Measurements from ENCODE around the gene CREB3L4.
A peak's percentile ranks its signal among the peaks of the same experiment; 100 is the strongest.

Gene CREB3L4

DNA sequence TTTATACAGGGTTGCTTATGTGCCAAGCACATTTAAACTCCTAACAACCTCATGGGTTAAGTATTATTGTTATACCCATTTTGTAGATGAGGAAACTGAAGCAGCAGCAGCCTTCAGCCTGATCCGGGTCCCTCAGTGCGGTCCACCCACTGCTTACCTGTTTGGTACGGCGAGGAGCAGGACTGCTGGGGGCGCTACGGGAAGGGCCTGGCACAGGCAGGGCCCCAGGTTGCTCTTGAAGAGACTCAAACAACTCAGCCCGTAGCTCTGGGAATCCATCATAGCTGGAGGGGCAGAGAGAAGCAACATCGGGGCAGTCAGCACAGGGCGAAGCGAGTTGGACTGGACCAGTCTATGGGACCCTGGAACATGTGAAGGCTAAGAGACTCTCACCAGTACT lies 30.4 kb upstream of the CREB3L4 start:
- no peak for DNase-seq

DNA sequence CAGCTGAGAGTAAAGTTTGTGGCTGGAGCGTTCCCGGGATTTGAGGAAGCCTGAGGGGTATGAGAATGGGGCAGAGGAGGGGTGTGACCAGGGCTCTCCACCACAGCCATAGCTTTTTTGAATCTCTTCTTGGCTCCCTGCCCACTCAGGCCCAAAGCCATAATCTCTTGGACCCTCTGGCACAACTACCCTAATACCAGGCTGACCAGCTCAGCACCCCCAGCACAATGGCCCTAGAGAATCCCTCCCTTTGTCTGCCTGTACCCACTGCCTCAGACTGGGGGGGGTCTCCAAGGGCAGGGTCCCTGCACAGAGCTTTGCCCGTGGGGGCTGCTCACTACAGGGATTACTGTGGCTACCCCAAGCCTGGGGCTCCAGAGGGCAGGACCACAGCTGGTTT lies 28.7 kb upstream of the CREB3L4 start:
- DNase-seq, result no peak

DNA sequence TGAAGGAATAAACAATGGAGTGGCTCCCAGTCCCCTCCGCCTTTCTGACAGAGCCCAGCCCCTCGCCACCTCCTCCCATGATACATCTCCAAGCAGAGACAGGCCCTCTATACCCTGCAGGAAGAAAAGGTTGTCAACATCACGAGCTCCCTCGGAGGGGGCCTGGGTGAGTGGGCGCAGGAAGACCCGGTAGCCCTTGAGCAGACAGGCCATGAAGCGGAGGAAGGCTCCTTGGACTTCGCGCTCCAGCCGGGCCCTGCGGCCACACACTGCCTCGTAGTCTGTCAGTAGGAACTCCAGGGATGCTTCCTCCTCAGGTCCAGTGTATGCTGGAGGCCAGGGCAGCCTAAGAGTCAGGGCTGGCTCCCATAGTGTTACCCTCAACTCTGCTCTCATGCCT lies 28.2 kb upstream of the CREB3L4 start:
- no peak for DNase-seq

DNA sequence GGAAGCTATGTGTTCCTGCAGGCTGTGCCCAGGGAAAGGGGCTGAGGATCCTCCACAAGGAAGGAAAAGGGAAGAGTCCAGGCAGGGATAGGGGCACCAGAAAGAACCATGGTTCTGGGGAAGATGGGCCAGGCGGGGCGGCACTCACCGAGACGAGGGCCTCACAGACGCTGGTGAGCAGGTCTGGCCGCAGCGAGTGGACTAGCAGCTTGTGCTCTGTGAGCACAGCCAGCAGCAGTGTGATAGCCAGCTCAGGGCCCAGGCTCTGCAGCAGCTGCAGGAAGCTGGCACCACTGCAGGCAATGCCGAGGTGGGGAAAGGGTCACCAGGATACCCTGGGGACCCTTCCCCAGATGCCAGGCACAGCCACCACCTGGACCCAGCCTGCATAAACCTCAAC lies 26.9 kb upstream of the CREB3L4 start:
- DNase-seq, result no peak

DNA sequence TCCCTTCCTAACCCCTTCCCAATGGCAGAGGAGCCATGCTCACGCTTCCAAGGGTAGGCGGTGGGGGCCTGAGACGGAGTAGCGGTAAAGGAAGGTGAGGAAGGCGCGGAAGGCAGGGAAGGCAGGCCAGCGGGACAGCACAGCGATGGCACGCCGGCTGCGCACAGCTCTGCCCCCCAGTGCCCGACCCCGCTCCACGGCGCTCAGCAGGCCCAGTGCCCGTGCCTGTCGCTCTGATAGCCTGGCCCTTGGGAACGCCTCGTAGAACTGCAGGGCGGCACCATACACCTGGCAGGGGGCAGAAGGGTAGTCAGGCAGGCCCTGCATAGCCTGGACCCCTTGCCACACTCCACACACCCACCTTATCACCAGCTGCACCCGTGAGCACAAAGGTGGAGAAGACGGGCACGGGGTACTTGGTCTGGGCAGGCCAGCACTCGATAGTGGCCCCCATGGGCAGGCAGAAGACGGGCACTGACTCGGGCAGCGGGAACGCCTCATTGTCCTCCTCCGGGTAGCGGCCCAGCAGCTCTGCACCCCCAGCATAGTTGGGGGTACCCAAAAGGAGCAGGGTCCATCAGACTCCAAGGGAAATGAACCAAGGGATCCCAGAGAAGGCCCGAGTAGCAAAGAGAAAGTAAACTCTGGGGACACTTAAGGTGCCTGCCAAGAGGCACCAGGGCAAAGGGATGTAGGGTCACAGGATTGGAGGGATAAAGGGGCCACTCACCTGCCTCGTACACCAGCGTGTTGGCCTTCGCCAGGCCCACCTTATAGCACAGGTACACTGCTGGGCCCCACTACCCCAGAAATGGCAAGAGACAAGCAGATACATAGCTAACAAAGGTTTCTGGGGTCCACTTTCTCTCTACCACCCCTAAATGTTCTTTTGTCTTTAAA lies 25.6 kb upstream of the CREB3L4 start:
- no peak for DNase-seq

GRCh38 chr1:153942766-153943549 lies 24.7 kb upstream of the CREB3L4 start:
- no peak for DNase-seq

DNA sequence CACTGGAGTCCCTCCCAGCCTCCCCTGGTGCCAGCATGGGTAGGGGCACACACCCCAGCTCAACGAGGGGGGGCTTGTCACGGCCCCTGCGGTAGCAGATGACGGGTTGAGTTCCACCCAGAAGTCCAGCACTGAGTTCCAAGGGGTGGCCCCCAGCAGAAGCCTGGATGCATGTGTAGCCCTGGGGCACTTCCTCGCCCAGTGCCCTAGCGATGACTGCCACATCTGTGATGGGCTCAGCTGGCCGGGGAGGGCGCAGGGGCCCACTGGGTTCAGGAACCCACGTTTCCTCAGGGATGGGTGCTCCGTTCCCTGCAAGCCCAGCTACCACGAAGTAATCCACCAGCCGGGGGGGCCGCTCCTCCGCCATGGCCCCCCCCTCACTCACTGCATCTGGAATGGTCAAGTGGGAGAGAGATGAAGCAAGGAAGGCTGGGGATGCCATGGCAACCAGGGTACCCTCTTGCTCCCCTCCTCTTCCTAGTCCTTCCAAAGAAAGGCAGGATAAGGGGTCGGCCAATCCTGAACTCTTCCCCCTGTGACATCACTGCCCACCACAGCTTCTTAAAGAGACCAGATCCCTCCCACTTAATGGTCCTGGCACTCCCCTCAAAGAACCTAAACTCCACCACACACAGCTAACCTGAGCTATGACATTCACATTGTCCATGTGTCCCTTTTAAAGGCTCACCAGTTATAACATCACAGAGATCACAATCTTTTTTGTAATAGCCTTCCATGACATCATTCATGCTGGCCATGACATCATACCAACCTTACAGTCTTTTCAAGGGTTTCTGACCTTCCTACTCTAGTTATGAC lies 23.5 kb upstream of the CREB3L4 start:
- DNase-seq, result no peak

GRCh38 chr1:153944827-153945117 lies 22.9 kb upstream of the CREB3L4 start:
- no peak for DNase-seq

GRCh38 chr1:153945131-153945794 lies 22.4 kb upstream of the CREB3L4 start:
- peak; percentile 74 for DNase-seq

DNA sequence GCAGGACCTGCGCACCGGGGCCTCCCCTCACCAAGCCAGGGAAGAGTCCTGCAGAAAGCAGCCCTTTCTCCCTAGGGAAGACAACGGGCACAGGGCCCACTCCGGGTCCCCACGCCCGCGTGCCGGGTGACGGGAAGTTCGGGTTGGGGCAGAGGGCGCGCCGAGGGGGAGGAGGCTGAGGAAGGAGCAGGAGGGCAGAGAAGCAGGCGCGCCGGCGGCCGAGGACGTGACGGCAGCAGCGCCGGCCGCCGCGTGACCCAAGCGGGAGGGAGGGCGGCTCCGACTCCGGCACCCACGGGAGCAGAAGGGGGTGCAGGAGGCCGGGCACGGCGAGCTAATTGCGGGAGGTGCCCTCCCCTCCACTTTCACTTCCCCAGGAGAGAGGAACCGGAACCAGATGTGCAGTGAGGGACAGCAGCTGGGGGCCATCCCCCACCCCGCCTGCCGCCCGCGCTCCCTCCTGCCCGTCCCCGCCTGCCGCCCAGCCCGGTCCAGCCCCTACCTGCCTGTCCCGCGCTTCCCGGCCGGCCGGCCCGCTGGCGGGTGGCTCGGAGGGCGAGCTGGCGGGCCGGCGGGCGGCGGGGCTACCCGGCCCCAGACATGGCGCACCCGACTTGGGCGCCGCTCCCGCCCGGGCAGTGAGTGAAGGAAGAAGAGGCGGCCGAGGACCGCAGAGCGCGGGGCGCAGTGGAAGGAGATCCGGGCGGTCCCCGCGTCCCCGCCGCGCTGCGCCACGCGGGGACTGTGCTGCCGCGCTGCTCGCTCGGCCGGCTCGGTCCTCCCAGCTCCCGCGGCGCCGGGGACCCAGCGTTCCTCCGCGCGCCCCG lies 21.7 kb upstream of the CREB3L4 start:
- peak; percentile 61 for DNase-seq

DNA sequence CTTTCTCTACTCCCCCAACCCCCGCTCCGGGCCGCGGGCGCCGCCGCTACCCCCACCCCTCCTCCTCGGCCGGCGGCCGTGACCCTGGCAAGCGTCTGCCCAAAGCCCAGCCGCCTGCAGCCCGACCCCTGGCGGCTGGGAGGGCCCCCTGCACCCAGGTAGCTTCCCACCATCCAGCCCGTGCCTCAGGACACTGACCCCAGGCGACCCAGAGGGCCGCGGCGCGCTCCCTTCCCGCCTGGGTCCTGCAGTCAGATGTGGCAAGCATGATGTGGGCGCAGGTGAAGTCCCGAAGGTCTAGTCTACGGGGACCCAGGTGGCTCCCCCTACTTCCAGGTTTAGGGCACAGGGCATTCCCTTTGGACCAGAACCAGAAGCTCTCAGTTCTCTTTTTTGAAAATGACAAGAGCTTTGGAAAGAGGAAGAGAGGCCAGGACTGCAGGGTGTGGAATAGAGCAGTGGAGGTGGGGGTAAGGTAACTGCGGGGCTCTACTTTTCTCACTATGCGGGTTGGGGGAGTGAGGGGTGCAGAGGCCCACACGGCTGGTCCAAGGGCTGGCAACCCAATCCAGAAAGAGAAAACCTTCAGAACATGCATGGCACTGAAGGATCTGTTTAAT lies 21.0 kb upstream of the CREB3L4 start, which contains the start of gene DENND4B:
TSS of gene DENND4B (minus strand) at position 97 of the 620 bp plus-strand sequence. CDS start 2,344 bp downstream, outside the sequence.
- peak; percentile 60 for DNase-seq

- DNase-seq, result no peak
Measured at GRCh38 chr1:153951183-153951582, 16.5 kb upstream of the CREB3L4 start.

DNA sequence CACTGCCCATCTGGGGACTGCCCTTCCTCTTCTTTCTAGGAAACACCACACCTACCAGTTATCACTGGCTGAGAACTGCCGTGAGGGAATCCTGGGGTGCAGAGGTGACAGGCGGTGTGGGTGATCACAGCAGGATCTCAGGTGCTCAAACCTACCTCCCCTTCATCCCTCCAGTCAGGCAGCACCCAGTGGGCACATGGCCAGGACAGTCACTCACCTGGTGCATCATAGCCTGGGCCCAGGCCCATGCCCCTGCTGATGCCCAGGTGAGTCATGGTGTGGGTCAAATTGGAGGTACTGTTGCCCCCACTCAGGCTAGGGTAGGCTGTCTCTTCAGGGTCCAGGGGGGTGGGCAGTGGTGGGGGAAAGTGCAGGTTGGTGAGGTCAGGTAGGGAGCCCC lies 15.9 kb upstream of the CREB3L4 start:
- DNase-seq, result no peak

DNA sequence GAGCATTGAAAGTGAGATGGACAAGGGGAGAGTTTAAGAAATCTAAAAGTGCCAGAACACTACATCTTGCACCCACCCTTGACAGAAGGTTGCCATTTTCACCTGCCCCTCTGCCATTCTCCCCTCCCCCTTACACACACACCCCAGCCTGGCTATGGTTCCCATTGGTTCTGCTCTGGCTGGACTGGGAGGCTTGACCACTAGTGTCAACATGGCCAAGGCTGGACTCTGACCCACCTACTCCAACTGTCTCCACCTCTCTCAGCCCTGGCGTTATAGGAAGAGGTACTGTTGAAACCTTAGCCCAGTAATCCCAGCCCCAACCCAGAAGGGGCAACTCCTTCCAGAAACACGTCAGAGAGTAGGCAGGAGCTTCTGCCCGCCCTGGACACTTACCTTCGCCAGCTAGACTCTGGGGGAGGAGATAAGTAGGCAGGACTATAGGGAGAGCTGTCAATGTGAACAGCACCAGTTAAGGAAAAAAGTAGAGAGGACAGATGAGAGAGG lies 13.8 kb upstream of the CREB3L4 start:
- DNase-seq, result no peak

DNA sequence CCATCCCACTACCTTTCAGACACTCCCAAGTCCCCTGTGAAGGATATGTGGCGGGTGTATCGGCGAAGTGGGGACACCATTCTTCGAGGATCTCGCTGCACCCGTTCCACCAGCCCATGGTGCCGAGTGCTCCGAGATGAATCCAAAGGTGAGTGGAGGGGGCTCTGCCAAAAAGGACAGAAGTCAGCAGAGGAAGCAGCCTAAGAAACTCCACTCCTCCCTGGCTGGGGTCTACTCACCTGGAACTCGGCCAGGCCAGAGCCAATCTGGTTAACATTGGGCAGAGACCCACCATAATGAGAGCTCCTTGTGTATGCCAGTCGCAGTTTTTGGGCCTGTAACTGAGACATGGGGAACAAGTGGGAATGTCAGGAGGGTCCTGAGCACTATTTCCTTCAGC lies 12.9 kb upstream of the CREB3L4 start:
- DNase-seq, result no peak

GRCh38 chr1:153956997-153957715 lies 10.5 kb upstream of the CREB3L4 start:
- DNase-seq, result no peak

DNA sequence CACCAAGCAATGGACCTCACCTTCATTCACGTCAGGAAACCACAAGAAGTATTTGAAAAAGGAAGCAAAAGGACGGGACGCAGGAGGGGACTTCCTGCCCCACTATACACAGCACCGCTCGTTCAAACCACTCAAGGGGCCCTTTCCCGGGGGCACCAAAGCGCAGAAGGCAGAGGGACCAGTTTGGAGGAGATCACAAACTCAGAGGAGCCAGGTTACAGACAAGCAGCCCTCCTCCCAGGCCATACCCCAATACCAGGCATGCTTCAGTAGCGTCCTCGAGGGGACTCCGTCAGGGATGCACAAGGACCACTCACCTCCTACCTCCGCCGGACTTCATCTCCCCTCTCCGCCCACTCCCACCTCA lies 10.0 kb upstream of the CREB3L4 start:
- peak; percentile 30 for DNase-seq

GRCh38 chr1:153958111-153958960 lies 9.4 kb upstream of the CREB3L4 start, which contains the start of gene CRTC2:
CRTC2 (minus strand) TSS chr1:153958612; CDS start chr1:153958497, 115 bp downstream.
- DNase-seq, result peak; percentile 97

GRCh38 chr1:153958961-153959260 lies 8.8 kb upstream of the CREB3L4 start:
- no peak for DNase-seq

GRCh38 chr1:153959454-153959853 lies 8.2 kb upstream of the CREB3L4 start:
- no peak for DNase-seq
